ENCODE measurements around the gene CUEDC2.

CUEDC2 gene

GRCh38 chr10:102412293-102412692, 20.1 kb downstream of the CUEDC2 start:
- no peak overlapping the region for H3K27ac ChIP-seq
- no peak for DNase-seq (ENCODE audit: low read depth, low spot score)

- no peak overlapping the region for H3K27ac ChIP-seq
- DNase-seq (ENCODE audit: low read depth, low spot score), result no peak
Observed at GRCh38 chr10:102411341-102412255, 20.8 kb downstream of the CUEDC2 start.

GRCh38 chr10:102410429-102411073, 21.8 kb downstream of the CUEDC2 start:
- no peak for DNase-seq (ENCODE audit: low read depth, low spot score)
- no peak overlapping the region for H3K27ac ChIP-seq

- no peak for DNase-seq (ENCODE audit: low read depth, low spot score)
- no peak overlapping the region for H3K27ac ChIP-seq
Observed at GRCh38 chr10:102409604-102410428, 22.6 kb downstream of the CUEDC2 start.

- DNase-seq (ENCODE audit: low read depth, low spot score), result no peak
Observed at GRCh38 chr10:102408728-102409603, 23.4 kb downstream of the CUEDC2 start.

GRCh38 chr10:102408131-102408727, 24.1 kb downstream of the CUEDC2 start:
- no peak for DNase-seq (ENCODE audit: low read depth, low spot score)
- no peak overlapping the region for H3K27ac ChIP-seq

More at GRCh38 chr10:102408728-102409603, 23.4 kb downstream of the CUEDC2 start:
- H3K27ac ChIP-seq, result no peak overlapping the region

GRCh38 chr10:102407425-102408130, 24.8 kb downstream of the CUEDC2 start:
- no peak overlapping the region for H3K27ac ChIP-seq
- no peak for DNase-seq (ENCODE audit: low read depth, low spot score)

GRCh38 chr10:102406815-102407214, 25.6 kb downstream of the CUEDC2 start:
- no peak for DNase-seq (ENCODE audit: low read depth, low spot score)
- H3K27ac ChIP-seq, result no peak overlapping the region

- DNase-seq (ENCODE audit: low read depth, low spot score), result no peak
- no peak overlapping the region for H3K27ac ChIP-seq
Observed at GRCh38 chr10:102405632-102406031, 26.7 kb downstream of the CUEDC2 start.

- no peak overlapping the region for H3K27ac ChIP-seq
- DNase-seq (ENCODE audit: low read depth, low spot score), result no peak
Observed at GRCh38 chr10:102405108-102405571, 27.2 kb downstream of the CUEDC2 start.

GRCh38 chr10:102404361-102405107, 27.8 kb downstream of the CUEDC2 start:
- DNase-seq (ENCODE audit: low read depth, low spot score), result no peak
- no peak overlapping the region for H3K27ac ChIP-seq

- DNase-seq (ENCODE audit: low read depth, low spot score), result no peak
- H3K27ac ChIP-seq, result no peak overlapping the region
Observed at GRCh38 chr10:102403115-102403514, 29.3 kb downstream of the CUEDC2 start.

GRCh38 chr10:102402512-102402896, 29.9 kb downstream of the CUEDC2 start:
- DNase-seq (ENCODE audit: low read depth, low spot score), result no peak
- no peak overlapping the region for H3K27ac ChIP-seq

- H3K27ac ChIP-seq, result no peak overlapping the region
- DNase-seq (ENCODE audit: low read depth, low spot score), result peak; percentile 22
Observed at GRCh38 chr10:102401735-102402511, 30.5 kb downstream of the CUEDC2 start.

GRCh38 chr10:102401342-102401654, 31.1 kb downstream of the CUEDC2 start:
- no peak for DNase-seq (ENCODE audit: low read depth, low spot score)
- no peak overlapping the region for H3K27ac ChIP-seq

GRCh38 chr10:102400598-102401341, 31.6 kb downstream of the CUEDC2 start:
- no peak overlapping the region for H3K27ac ChIP-seq
- DNase-seq (ENCODE audit: low read depth, low spot score), result no peak

- no peak overlapping the region for H3K27ac ChIP-seq
Observed at GRCh38 chr10:102400076-102400475, 32.3 kb downstream of the CUEDC2 start.

More at GRCh38 chr10:102400076-102400475, 32.3 kb downstream of the CUEDC2 start:
- DNase-seq (ENCODE audit: low read depth, low spot score), result no peak
